HepG2 (cell line): ENCODE measurements around the gene EFCAB8. TPM values are rescaled to one million over a fixed set of nuclear protein-coding genes. Genes with fewer than 3 reads are reported as not detected.

ENCODE experiments used
- CSRNP1 ChIP-seq: sonication (generic); formaldehyde crosslinking; IDR thresholded peaks from 2 replicates; pipeline ENCODE4 v1.8.1; 2023; ENCODE audit warnings: mild to moderate bottlenecking, missing genetic modification reagents
- GPN1 ChIP-seq: sonication (generic); formaldehyde crosslinking; IDR thresholded peaks from 2 replicates; pipeline ENCODE4 v1.5.1; 2020; ENCODE audit warnings: missing genetic modification reagents, borderline replicate concordance
- HCFC1 ChIP-seq: fragments of 150-350 bp; IDR thresholded peaks from 2 replicates; pipeline ENCODE4 v1.6.1; 2014; ENCODE audit warnings: low read depth, low read length
- HIVEP1 ChIP-seq: sonication (generic); formaldehyde crosslinking; IDR thresholded peaks from 2 replicates; pipeline ENCODE4 v1.4.0; 2020; ENCODE audit warnings: mild to moderate bottlenecking, missing genetic modification reagents
- HOMEZ ChIP-seq: IDR thresholded peaks from 2 replicates; pipeline ENCODE4 v1.6.1; 2016; ENCODE audit warnings: low read depth
- HOXA9 ChIP-seq: sonication (generic); formaldehyde crosslinking; IDR thresholded peaks from 2 replicates; pipeline ENCODE4 v1.8.1; 2022; ENCODE audit warnings: missing genetic modification reagents, mild to moderate bottlenecking, moderate library complexity, borderline replicate concordance
- KMT2A ChIP-seq: sonication (generic); formaldehyde crosslinking; IDR thresholded peaks from 2 replicates; pipeline ENCODE4 v1.4.0; 2020; ENCODE audit warnings: missing genetic modification reagents
- MLLT10 ChIP-seq: sonication (generic); formaldehyde crosslinking; IDR thresholded peaks from 2 replicates; pipeline ENCODE4 v1.4.0; 2020; ENCODE audit warnings: missing genetic modification reagents
- MLX ChIP-seq: IDR thresholded peaks from 2 replicates; pipeline ENCODE4 v1.6.1; 2016
- MXD1 ChIP-seq: sonication (generic); formaldehyde crosslinking; IDR thresholded peaks from 2 replicates; pipeline ENCODE4 v1.4.0; 2020; ENCODE audit warnings: mild to moderate bottlenecking, missing genetic modification reagents
- NAIF1 ChIP-seq: sonication (generic); formaldehyde crosslinking; IDR thresholded peaks from 2 replicates; pipeline ENCODE4 v1.5.0; 2020; ENCODE audit warnings: mild to moderate bottlenecking, missing genetic modification reagents, borderline replicate concordance
- PTBP1 ChIP-seq: fragments of 200-400 bp; formaldehyde crosslinking; IDR thresholded peaks from 2 replicates; pipeline ENCODE4 v1.6.1; 2018; ENCODE audit warnings: low read length, low read depth; ENCODE audit not compliant: poor library complexity, severe bottlenecking
- RARA ChIP-seq: IDR thresholded peaks from 2 replicates; pipeline ENCODE4 v1.6.1; 2016; ENCODE audit warnings: missing genetic modification reagents, missing compliant biosample characterization
- RARG ChIP-seq: sonication (generic); formaldehyde crosslinking; IDR thresholded peaks from 2 replicates; pipeline ENCODE4 v1.4.0; 2020; ENCODE audit warnings: low read depth, mild to moderate bottlenecking, missing genetic modification reagents
- RELA ChIP-seq: sonication (generic); formaldehyde crosslinking; IDR thresholded peaks from 2 replicates; pipeline ENCODE4 v1.4.0; 2020; ENCODE audit warnings: missing genetic modification reagents
- SETDB1 ChIP-seq: sonication (generic); formaldehyde crosslinking; IDR thresholded peaks from 2 replicates; pipeline ENCODE4 v1.5.1; 2020; ENCODE audit warnings: missing genetic modification reagents, mild to moderate bottlenecking, borderline replicate concordance
- SIN3B ChIP-seq: fragments of 150-350 bp; IDR thresholded peaks from 2 replicates; pipeline ENCODE4 v1.6.1; 2014; ENCODE audit warnings: low read length
- U2AF1 ChIP-seq: fragments of 200-400 bp; formaldehyde crosslinking; optimal IDR thresholded peaks from 2 replicates; pipeline ENCODE3; 2017; ENCODE audit warnings: mild to moderate bottlenecking, low read depth, low read length
- ZFP37 ChIP-seq: sonication (generic); formaldehyde crosslinking; IDR thresholded peaks from 2 replicates; pipeline ENCODE4 v1.4.0; 2020; ENCODE audit warnings: missing genetic modification reagents, borderline replicate concordance
- ZFP90 ChIP-seq: sonication (generic); formaldehyde crosslinking; IDR thresholded peaks from 2 replicates; pipeline ENCODE4 v1.8.0; 2022; ENCODE audit warnings: missing genetic modification reagents, mild to moderate bottlenecking, inconsistent platforms, borderline replicate concordance
- ZMYM3 ChIP-seq: sonication (generic); formaldehyde crosslinking; IDR thresholded peaks from 2 replicates; pipeline ENCODE4 v1.5.1; 2020; ENCODE audit warnings: mild to moderate bottlenecking, missing genetic modification reagents
- ZNF260 ChIP-seq: sonication (generic); formaldehyde crosslinking; IDR thresholded peaks from 2 replicates; pipeline ENCODE4 v1.4.0; 2020; ENCODE audit warnings: missing genetic modification reagents, low read depth, mild to moderate bottlenecking, borderline replicate concordance
- ZNF292 ChIP-seq: sonication (generic); formaldehyde crosslinking; IDR thresholded peaks from 2 replicates; pipeline ENCODE4 v1.8.1; 2022; ENCODE audit warnings: mild to moderate bottlenecking, low read depth, missing genetic modification reagents, borderline replicate concordance
- ZNF331 ChIP-seq: sonication (generic); formaldehyde crosslinking; IDR thresholded peaks from 2 replicates; pipeline ENCODE4 v1.4.0; 2020; ENCODE audit warnings: missing genetic modification reagents
- ZNF569 ChIP-seq: sonication (generic); formaldehyde crosslinking; IDR thresholded peaks from 2 replicates; pipeline ENCODE4 v1.5.0; 2020; ENCODE audit warnings: mild to moderate bottlenecking, missing genetic modification reagents, moderate library complexity, borderline replicate concordance
- ZNF781 ChIP-seq: sonication (generic); formaldehyde crosslinking; IDR thresholded peaks from 2 replicates; pipeline ENCODE4 v1.5.1; 2020; ENCODE audit warnings: borderline replicate concordance, mild to moderate bottlenecking, missing genetic modification reagents; ENCODE audit errors: not compliant biosample characterization
- polyA plus RNA-seq, 8 experiments: library from polyadenylated mRNA; depleted of rRNA in 3 of 8; stranded (reverse) in 7 of 8; unstranded in 1 of 8; fragments of >200 nt; fragmentation: Illumina TruSeq in 4 of 8; extraction: Trizol in 4 of 8; gene quantifications; 2 replicates each; pipeline versions ENCODE4 v1.2.1 to v1.2.3, GENCODE V29; 2011 to 2016; ENCODE audit warnings: low read depth in 4 of 8, missing spikeins in 1 of 8, mixed read lengths in 1 of 8; ENCODE audit not compliant: insufficient read depth in 1 of 8
- total RNA-seq, 5 experiments: library from RNA; depleted of rRNA; stranded (reverse); fragments of >200 nt; fragmentation: Illumina TruSeq; extraction: Trizol; gene quantifications; 2 replicates each; pipeline ENCODE4 v1.2.3, GENCODE V29; 2016; ENCODE audit warnings: low read depth in 1 of 5

EFCAB8 gene
- total and polyA plus RNA-seq, 2 of the 13 experiments (the other 11 are each of a cell fraction or from before 2014, with no cell fraction given), result 0.15 to 0.22 TPM

GRCh38 chr20:33010674-33011449 lies 152.1 kb downstream of the EFCAB8 start (continued):
- TF ChIP-seq ZMYM3 (CRISPR knock-in tag) (no peak), SIN3B (no peak), ZNF781 (CRISPR knock-in tag) (no peak), RARG (CRISPR knock-in tag) (no peak), HIVEP1 (CRISPR knock-in tag) (no peak), ZNF331 (CRISPR knock-in tag) (no peak), GPN1 (no peak), PTBP1 (no peak), HOMEZ (CRISPR knock-in tag) (no peak), RARA (CRISPR knock-in tag) (no peak), ZFP37 (CRISPR knock-in tag) (peak; percentile 63; the same call in 1 of the 2 replicates), HCFC1 (no peak), SETDB1 (CRISPR knock-in tag) (no peak), HOXA9 (no peak), ZNF292 (CRISPR knock-in tag) (no peak), U2AF1 (no peak), NAIF1 (CRISPR knock-in tag) (no peak), ZNF569 (CRISPR knock-in tag) (no peak), MXD1 (CRISPR knock-in tag) (no peak), KMT2A (CRISPR knock-in tag) (0 out of 2 replicates have a peak, but pooled peaks have one; percentile 20), ZFP90 (CRISPR knock-in tag) (0 out of 2 replicates have a peak, but pooled peaks have one; percentile 52), RELA (CRISPR knock-in tag) (no peak), MLLT10 (CRISPR knock-in tag) (no peak), CSRNP1 (CRISPR knock-in tag) (no peak), ZNF260 (CRISPR knock-in tag) (no peak), MLX (no peak)
